Measurements from ENCODE around the gene CD99. TPM values are rescaled to one million over a fixed set of nuclear protein-coding genes. Genes with fewer than 3 reads are reported as not detected.

The CD99 gene
- total RNA-seq, 1 experiment from 2014 or later = 1,443 TPM

DNA sequence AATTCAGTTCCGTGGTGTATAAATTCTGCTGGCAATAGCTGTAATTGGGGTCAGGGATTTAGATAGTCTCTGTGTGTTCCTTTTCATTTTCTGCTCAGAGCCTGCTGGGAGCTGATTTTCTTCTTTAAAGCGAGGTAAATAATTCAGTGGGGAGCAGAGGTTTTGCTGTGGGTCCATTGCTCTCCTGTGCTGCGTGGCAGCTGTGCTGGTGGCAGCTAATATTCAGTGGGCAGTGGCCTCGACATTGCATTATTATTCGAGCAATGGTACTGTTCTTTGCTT lies 74.4 kb downstream of the CD99 start:
- TF ChIP-seq EZH2 (IDR thresholded peaks at IDR 0.05; ENCODE audit: borderline replicate concordance, low read depth, low read length, poor library complexity, severe bottlenecking) (no peak), CTCF (conservative IDR thresholded peaks at IDR 0.05; ENCODE audit: low read depth, low read length) (no peak)
- H3K27ac ChIP-seq (ENCODE audit: low read depth, low read length, poor library complexity, severe bottlenecking) = peak overlapping the region; percentile 78
- no peaks in the 10 kb centered on the region for H3K36me3 ChIP-seq (ENCODE audit: insufficient read depth, low read length, poor library complexity, severe bottlenecking)
- DNase-seq (ENCODE audit: low spot score) = no peak
- ChIA-PET POLR2A (ENCODE audit: low non-redundant PET) (no interaction called here), CTCF (no interaction called here)
- no peaks in the 10 kb centered on the region for H3K27me3 ChIP-seq (replicated peaks; ENCODE audit: insufficient read depth, low read depth, low read length, poor library complexity)
- peaks cover 27% of the 10 kb centered on the region for H3K4me1 ChIP-seq (ENCODE audit: insufficient read depth, low read length, poor library complexity, severe bottlenecking)
- no TSS peak for BruUV-seq (replicated peaks)
- intact Hi-C loops (cut with micrococcal nuclease; ENCODE audit: unreplicated experiment) = loop anchor here (2.0 kb wide), 1 partner anchor 51 kb away; no protein-coding TSS in a partner anchor
- H3K4me3 ChIP-seq (ENCODE audit: low read depth, low read length, poor library complexity, severe bottlenecking) = no peak overlapping the region
- no peaks in the 10 kb centered on the region for H3K9me3 ChIP-seq (ENCODE audit: low read depth, low read length, poor library complexity, severe bottlenecking)

- no peak for TF ChIP-seq CTCF (conservative IDR thresholded peaks at IDR 0.05; ENCODE audit: low read depth, low read length)
- TF ChIP-seq EZH2 (IDR thresholded peaks at IDR 0.05; ENCODE audit: borderline replicate concordance, low read depth, low read length, poor library complexity, severe bottlenecking) = no peak
- Histone ChIP-seq H3K4me1 (ENCODE audit: insufficient read depth, low read length, poor library complexity, severe bottlenecking) (peaks cover 27% of the 10 kb centered on the region), H3K27me3 (replicated peaks; ENCODE audit: insufficient read depth, low read depth, low read length, poor library complexity) (no peaks in the 10 kb centered on the region), H3K36me3 (ENCODE audit: insufficient read depth, low read length, poor library complexity, severe bottlenecking) (no peaks in the 10 kb centered on the region), H3K9me3 (ENCODE audit: low read depth, low read length, poor library complexity, severe bottlenecking) (no peaks in the 10 kb centered on the region), H3K27ac (ENCODE audit: low read depth, low read length, poor library complexity, severe bottlenecking) (peak overlapping the region; percentile 78), H3K4me3 (ENCODE audit: low read depth, low read length, poor library complexity, severe bottlenecking) (no peak overlapping the region)
- ChIA-PET POLR2A (ENCODE audit: low non-redundant PET) (no interaction called here), CTCF (no interaction called here)
- DNase-seq (ENCODE audit: low spot score) = no peak
- intact Hi-C loops (cut with micrococcal nuclease; ENCODE audit: unreplicated experiment) = no loop called here
- BruUV-seq (replicated peaks) = no TSS peak
Observed at GRCh38 chrX:2766906-2767305, 75.8 kb downstream of the CD99 start.

DNA sequence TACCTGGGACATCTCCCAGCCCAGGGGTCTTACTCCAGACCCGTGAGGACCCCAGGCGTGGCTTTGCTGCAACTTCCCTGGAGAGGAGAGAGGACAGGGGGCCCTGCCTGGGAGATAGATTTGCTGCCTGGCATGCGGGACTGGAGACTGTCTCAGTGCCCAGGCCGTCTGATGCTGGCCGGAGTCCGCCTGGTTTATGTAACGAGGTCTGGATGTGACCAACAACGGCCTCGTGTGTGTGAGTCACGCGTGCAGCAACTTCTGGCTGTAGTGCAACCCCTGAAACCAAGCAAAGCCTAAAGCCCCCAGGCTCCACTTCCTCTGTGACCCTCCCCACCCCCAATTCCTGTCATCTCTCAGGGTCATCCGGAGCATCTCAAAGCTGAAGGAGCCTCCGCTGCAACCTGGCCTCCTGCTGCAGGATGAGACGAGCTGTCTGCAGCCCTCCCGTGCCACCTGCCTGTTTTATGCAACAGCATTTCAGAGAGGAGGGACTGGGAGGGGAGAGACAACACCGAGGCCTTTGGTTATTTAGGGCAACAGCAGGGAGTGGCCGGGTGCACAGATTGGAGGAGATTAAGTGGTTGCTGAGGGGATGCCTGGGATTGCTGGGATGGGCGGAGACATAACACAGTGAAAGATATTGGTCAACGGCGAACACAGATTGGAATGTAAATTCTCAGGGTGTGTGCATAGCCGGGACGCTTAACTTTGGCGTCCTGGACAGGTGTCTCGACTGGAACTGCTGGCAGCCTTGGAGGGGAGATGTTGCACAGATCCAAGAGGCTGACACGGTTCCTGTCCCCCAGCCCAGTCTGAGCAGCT lies 76.7 kb downstream of the CD99 start:
- no peaks in the 10 kb centered on the region for H3K9me3 ChIP-seq (ENCODE audit: low read depth, low read length, poor library complexity, severe bottlenecking)
- intact Hi-C loops (cut with micrococcal nuclease; ENCODE audit: unreplicated experiment) = no loop called here
- BruUV-seq (replicated peaks) = no TSS peak

More for the DNA sequence above, 76.7 kb downstream of the CD99 start:
- POLR2A ChIA-PET (ENCODE audit: low non-redundant PET) = no interaction called here
- Histone ChIP-seq H3K27ac (ENCODE audit: low read depth, low read length, poor library complexity, severe bottlenecking) (peak overlapping the region; percentile 78), H3K4me1 (ENCODE audit: insufficient read depth, low read length, poor library complexity, severe bottlenecking) (peaks cover 24% of the 10 kb centered on the region), H3K36me3 (ENCODE audit: insufficient read depth, low read length, poor library complexity, severe bottlenecking) (no peaks in the 10 kb centered on the region), H3K27me3 (replicated peaks; ENCODE audit: insufficient read depth, low read depth, low read length, poor library complexity) (no peaks in the 10 kb centered on the region), H3K4me3 (ENCODE audit: low read depth, low read length, poor library complexity, severe bottlenecking) (no peak overlapping the region)
- CTCF ChIA-PET = no interaction called here
- no peak for TF ChIP-seq EZH2 (IDR thresholded peaks at IDR 0.05; ENCODE audit: borderline replicate concordance, low read depth, low read length, poor library complexity, severe bottlenecking)
- TF ChIP-seq CTCF (conservative IDR thresholded peaks at IDR 0.05; ENCODE audit: low read depth, low read length) = no peak
- no peak for DNase-seq (ENCODE audit: low spot score)
